IMR-90 (cell line): ENCODE data around the gene LDB2. TPM values are rescaled to one million over a fixed set of nuclear protein-coding genes. Genes with fewer than 3 reads are reported as not detected.

Experiments
- ATAC-seq: fragments of 200-7000 bp; cut with Tn5 transposase; 2 replicates; pipeline ENCODE4 v1.9.1; 2020; ENCODE audit warnings: low read depth, mild to moderate bottlenecking, moderate library complexity
- BruUV-seq: library from RNA; stranded (reverse); fragments of 400-500 nt; replicated peaks from 2 replicates; lab custom pipeline; 2021; lab: Mats Ljungman, UMichigan
- CTCF ChIA-PET: fragments of 300-600 bp; formaldehyde crosslinking; extraction: SDS; loops from one replicate; lab custom pipeline; 2021; ENCODE audit warnings: antibody characterized with exemption; lab: Yijun Ruan, JAX
- POLR2A ChIA-PET: fragments of 300-600 bp; sonication (Branson Sonifier 250); formaldehyde crosslinking; loops from one replicate; lab custom pipeline; 2022; ENCODE audit warnings: antibody characterized with exemption; ENCODE audit not compliant: unreplicated experiment; lab: Charles Lee
- DNase-seq: peaks from one replicate; pipeline ENCODE4 v3.0.0; 2013
- H2AFZ ChIP-seq: replicated peaks from 2 replicates; pipeline ENCODE3; 2013; ENCODE audit warnings: low read length, mild to moderate bottlenecking; ENCODE audit not compliant: poor library complexity
- H2AK5ac ChIP-seq: 2 replicates; pipeline ENCODE4 v1.6.1; 2013; ENCODE audit warnings: low read depth, low read length, inconsistent platforms
- H2AK9ac ChIP-seq: replicated peaks from 2 replicates; pipeline ENCODE3; 2013; ENCODE audit warnings: mild to moderate bottlenecking, low read depth, low read length, moderate library complexity; ENCODE audit not compliant: poor library complexity
- H2BK120ac ChIP-seq: 2 replicates; pipeline ENCODE4 v1.6.1; 2013; ENCODE audit warnings: low read depth, low read length, inconsistent platforms
- H2BK15ac ChIP-seq: 3 replicates; pipeline ENCODE4 v1.6.1; 2013; ENCODE audit warnings: low read depth, low read length, inconsistent platforms
- H2BK20ac ChIP-seq: 2 replicates; pipeline ENCODE4 v1.6.1; 2013; ENCODE audit warnings: low read depth, mild to moderate bottlenecking, inconsistent platforms, low read length, moderate library complexity
- H2BK5ac ChIP-seq: 2 replicates; pipeline ENCODE4 v1.6.1; 2013; ENCODE audit warnings: mild to moderate bottlenecking, low read depth, low read length, inconsistent platforms; ENCODE audit not compliant: poor library complexity, severe bottlenecking
- H3K14ac ChIP-seq: replicated peaks from 2 replicates; pipeline ENCODE4 v1.6.1; 2013; ENCODE audit warnings: low read depth, low read length, inconsistent platforms
- H3K18ac ChIP-seq: 2 replicates; pipeline ENCODE4 v1.6.1; 2013; ENCODE audit warnings: low read depth, low read length, control low read depth
- H3K23ac ChIP-seq: 2 replicates; pipeline ENCODE4 v1.6.1; 2013; ENCODE audit warnings: low read depth, low read length, inconsistent platforms
- H3K27ac ChIP-seq: 2 replicates; pipeline ENCODE4 v1.5.1; 2013; ENCODE audit warnings: mild to moderate bottlenecking, control low read depth, low read length; ENCODE audit not compliant: insufficient read depth
- H3K27me3 ChIP-seq: 2 replicates; pipeline ENCODE4 v1.6.1; 2013; ENCODE audit warnings: low read length; ENCODE audit not compliant: control insufficient read depth, insufficient read depth
- H3K36me3 ChIP-seq: 2 replicates; pipeline ENCODE4 v1.6.1; 2013; ENCODE audit warnings: low read length, mixed read lengths; ENCODE audit not compliant: control insufficient read depth, insufficient read depth
- H3K4ac ChIP-seq: 2 replicates; pipeline ENCODE4 v1.6.1; 2013; ENCODE audit warnings: low read depth, low read length, inconsistent platforms
- H3K4me1 ChIP-seq: 2 replicates; pipeline ENCODE4 v1.6.1; 2013; ENCODE audit warnings: low read length, mixed read lengths; ENCODE audit not compliant: control insufficient read depth, insufficient read depth
- H3K4me2 ChIP-seq: 2 replicates; pipeline ENCODE4 v1.6.1; 2013; ENCODE audit warnings: low read depth, mild to moderate bottlenecking, control low read depth, low read length, moderate library complexity
- H3K4me3 ChIP-seq: 2 replicates; pipeline ENCODE4 v1.5.1; 2013; ENCODE audit warnings: low read depth, mild to moderate bottlenecking, control low read depth, low read length, moderate library complexity; ENCODE audit not compliant: insufficient read depth
- H3K56ac ChIP-seq: 2 replicates; pipeline ENCODE4 v1.6.1; 2013; ENCODE audit warnings: low read length, inconsistent platforms; ENCODE audit not compliant: insufficient read depth; ENCODE audit errors: extremely low read depth
- H3K79me1 ChIP-seq, 2 experiments: 2 replicates each; pipeline ENCODE4 v1.6.1; 2013; ENCODE audit warnings: low read length in 2 of 2, inconsistent platforms in 1 of 2, low read depth in 1 of 2
- H3K9ac ChIP-seq: 2 replicates; pipeline ENCODE4 v1.6.1; 2013; ENCODE audit warnings: low read depth, low read length, control low read depth
- H3K9me1 ChIP-seq: 2 replicates; pipeline ENCODE4 v1.6.1; 2013; ENCODE audit warnings: low read length, inconsistent platforms; ENCODE audit not compliant: insufficient read depth
- H3K9me3 ChIP-seq: 2 replicates; pipeline ENCODE4 v1.6.1; 2013; ENCODE audit warnings: low read length; ENCODE audit not compliant: control insufficient read depth, insufficient read depth
- H4K20me1 ChIP-seq: 2 replicates; pipeline ENCODE4 v1.6.1; 2013; ENCODE audit warnings: low read length, inconsistent platforms; ENCODE audit not compliant: insufficient read depth
- H4K5ac ChIP-seq: 2 replicates; pipeline ENCODE4 v1.6.1; 2013; ENCODE audit warnings: mild to moderate bottlenecking, low read depth, low read length, control low read depth
- H4K8ac ChIP-seq, 2 experiments: 2 replicates each; pipeline ENCODE4 v1.6.1; 2013; ENCODE audit warnings: low read depth in 2 of 2, low read length in 2 of 2, control low read depth in 1 of 2, inconsistent platforms in 1 of 2
- H4K91ac ChIP-seq: 2 replicates; pipeline ENCODE4 v1.6.1; 2013; ENCODE audit warnings: low read depth, low read length, inconsistent platforms; ENCODE audit not compliant: insufficient read depth
- MAFK ChIP-seq: IDR thresholded peaks from 2 replicates; pipeline ENCODE4 v1.6.1; 2012; ENCODE audit warnings: low read depth, low read length, improper control_type of control experiment
- NFE2L2 ChIP-seq: fragments of 150-350 bp; IDR thresholded peaks from 2 replicates; pipeline ENCODE4 v1.6.1; 2016; ENCODE audit warnings: low read depth, mild to moderate bottlenecking, low read length
- RFX5 ChIP-seq: IDR thresholded peaks from 2 replicates; pipeline ENCODE4 v1.8.0; 2012; ENCODE audit warnings: low read depth, mild to moderate bottlenecking, low read length, moderate library complexity
- WGBS, 2 experiments: methylation state at CpG; one replicate each; pipeline versions ENCODE4 v1.1.5 to v1.1.7; 2013; ENCODE audit warnings: missing lambda C conversion rate in 2 of 2; ENCODE audit not compliant: insufficient read length in 1 of 2; ENCODE audit errors: extremely low coverage in 2 of 2; 5-methylcytosine and 5-hydroxymethylcytosine counted together
- dilution Hi-C: fragments of 300-500 bp; cut with HindIII; formaldehyde crosslinking; loops from one replicate; pipeline ENCODE4 v1.14.3; 2018; ENCODE audit warnings: low sequenced_read_pairs; ENCODE audit not compliant: unreplicated experiment
- in situ Hi-C: fragments of 300-500 bp; cut with MboI; formaldehyde crosslinking; loops from 3 replicates; pipeline ENCODE4 v1.14.3; 2019; ENCODE audit warnings: low sequenced_read_pairs, inconsistent platforms, mixed read lengths
- intact Hi-C: fragments of 100-400 bp; cut with micrococcal nuclease; formaldehyde crosslinking; loops from 2 replicates; pipeline ENCODE4 v1.10.0; 2022
- polyA plus RNA-seq, 3 experiments: library from polyadenylated mRNA; depleted of rRNA; stranded (reverse); fragments of >200 nt; gene quantifications; 2 replicates each; pipeline ENCODE4 v1.2.3, GENCODE V29; 2012; ENCODE audit warnings: low replicate concordance in 1 of 3
- total RNA-seq: library from RNA; depleted of rRNA; stranded (reverse); fragments of >200 nt; gene quantifications from 2 replicates; pipeline ENCODE4 v1.2.3, GENCODE V29; 2012

Gene LDB2
- total and polyA plus RNA-seq, 2 of the 4 experiments (the other 2 are of a cell fraction), result 67.9 to 116 TPM

GRCh38 chr4:16660656-16661055 lies 237.8 kb downstream of the LDB2 start:
- Histone ChIP-seq H4K8ac (no peak overlapping the region), H3K27me3 (no peaks in the 10 kb centered on the region), H2BK120ac (no peak overlapping the region), H3K9me3 (no peaks in the 10 kb centered on the region), H3K56ac (no peak overlapping the region), H2AK9ac (no peak overlapping the region), H2BK5ac (no peak overlapping the region), H3K79me1 (no peaks in the 10 kb centered on the region), H3K36me3 (no peaks in the 10 kb centered on the region), H3K14ac (no peak overlapping the region), H2AFZ (no peak overlapping the region), H4K91ac (no peak overlapping the region), H2BK20ac (no peak overlapping the region), H3K9me1 (no peaks in the 10 kb centered on the region), H3K9ac (no peak overlapping the region), H3K23ac (no peak overlapping the region), H3K4me1 (no peaks in the 10 kb centered on the region; the same call in 1 of the 2 replicates), H4K5ac (no peak overlapping the region), H3K4ac (no peak overlapping the region), H2AK5ac (no peak overlapping the region), H4K20me1 (no peaks in the 10 kb centered on the region), H3K27ac (no peak overlapping the region), H2BK15ac (no peak overlapping the region), H3K4me2 (no peak overlapping the region), H3K18ac (no peak overlapping the region), H3K4me3 (no peak overlapping the region)
- DNase-seq (no peak), ATAC-seq (no peak)
- POLR2A ChIA-PET, result no interaction called here
- intact Hi-C loops, result no loop called here
- in situ Hi-C loops, result no loop called here
- CTCF ChIA-PET, result no interaction called here
- dilution Hi-C loops, result no loop called here
- TF ChIP-seq RFX5, result no peak
- TF ChIP-seq MAFK, result no peak
- TF ChIP-seq NFE2L2, result no peak
- WGBS, 2 experiments, result 67% methylated on average over 1 of the region's 2 CpGs; no CpG with 5 or more reads in 1 of the 2 experiments
- no TSS peak for BruUV-seq
